ENCODE data around the gene TMEFF1.

Gene TMEFF1

GRCh38 chr9:100591639-100592412 lies 118.9 kb downstream of the TMEFF1 start:
- Histone ChIP-seq H3K36me3 (ENCODE audit: control insufficient read depth, insufficient read depth, low read length) (no peaks in the 10 kb centered on the region), H3K27me3 (replicated peaks; ENCODE audit: control insufficient read depth, insufficient read depth, low read length) (no peaks in the 10 kb centered on the region), H3K4me3 (replicated peaks; ENCODE audit: low read depth, low read length) (no peak overlapping the region)
- no peak for TF ChIP-seq CTCF (IDR thresholded peaks at IDR 0.05; ENCODE audit: insufficient read depth, low read length, poor library complexity, severe bottlenecking)
- no peak for DNase-seq (ENCODE audit: extremely low read depth, insufficient read length)

- Histone ChIP-seq H3K36me3 (ENCODE audit: control insufficient read depth, insufficient read depth, low read length) (no peaks in the 10 kb centered on the region), H3K4me3 (replicated peaks; ENCODE audit: low read depth, low read length) (no peak overlapping the region), H3K27me3 (replicated peaks; ENCODE audit: control insufficient read depth, insufficient read depth, low read length) (no peaks in the 10 kb centered on the region)
- peak; percentile 64 for TF ChIP-seq CTCF (IDR thresholded peaks at IDR 0.05; ENCODE audit: insufficient read depth, low read length, poor library complexity, severe bottlenecking)
- peak; percentile 3 for DNase-seq (ENCODE audit: extremely low read depth, insufficient read length)
Observed at GRCh38 chr9:100595391-100596199, 122.6 kb downstream of the TMEFF1 start.

- Histone ChIP-seq H3K36me3 (ENCODE audit: control insufficient read depth, insufficient read depth, low read length) (no peaks in the 10 kb centered on the region), H3K27me3 (replicated peaks; ENCODE audit: control insufficient read depth, insufficient read depth, low read length) (no peaks in the 10 kb centered on the region), H3K4me3 (replicated peaks; ENCODE audit: low read depth, low read length) (no peak overlapping the region)
- no peak for TF ChIP-seq CTCF (IDR thresholded peaks at IDR 0.05; ENCODE audit: insufficient read depth, low read length, poor library complexity, severe bottlenecking)
- peak; percentile 3 for DNase-seq (ENCODE audit: extremely low read depth, insufficient read length)
Observed at GRCh38 chr9:100597236-100597635, 124.3 kb downstream of the TMEFF1 start.

- H3K4me3 ChIP-seq (replicated peaks; ENCODE audit: low read depth, low read length) = peak overlapping the region; percentile 60
- no peaks in the 10 kb centered on the region for H3K27me3 ChIP-seq (replicated peaks; ENCODE audit: control insufficient read depth, insufficient read depth, low read length)
- no peak for TF ChIP-seq CTCF (IDR thresholded peaks at IDR 0.05; ENCODE audit: insufficient read depth, low read length, poor library complexity, severe bottlenecking)
- no peaks in the 10 kb centered on the region for H3K36me3 ChIP-seq (ENCODE audit: control insufficient read depth, insufficient read depth, low read length)
- peak; percentile 76 for DNase-seq (ENCODE audit: extremely low read depth, insufficient read length)
Observed at GRCh38 chr9:100598641-100599145, 125.7 kb downstream of the TMEFF1 start.

GRCh38 chr9:100600521-100601079 lies 127.7 kb downstream of the TMEFF1 start:
- no peak for DNase-seq (ENCODE audit: extremely low read depth, insufficient read length)
- TF ChIP-seq CTCF (IDR thresholded peaks at IDR 0.05; ENCODE audit: insufficient read depth, low read length, poor library complexity, severe bottlenecking) = no peak
- no peaks in the 10 kb centered on the region for H3K36me3 ChIP-seq (ENCODE audit: control insufficient read depth, insufficient read depth, low read length)

More at GRCh38 chr9:100600521-100601079, 127.7 kb downstream of the TMEFF1 start:
- Histone ChIP-seq H3K27me3 (replicated peaks; ENCODE audit: control insufficient read depth, insufficient read depth, low read length) (no peaks in the 10 kb centered on the region), H3K4me3 (replicated peaks; ENCODE audit: low read depth, low read length) (no peak overlapping the region)
